Activated CD4-positive, alpha-beta T cell treated with anti-CD3 and anti-CD28 coated beads for 36 hours (primary cell): Measurements from ENCODE around the gene RASGRF1. TPM values are rescaled to one million over a fixed set of nuclear protein-coding genes. Genes with fewer than 3 reads are reported as not detected.

Experiments
- ATAC-seq: fragments of 200-7000 bp; cut with Tn5 transposase; one replicate; pipeline ENCODE4 v1.10.0; 2021; ENCODE audit warnings: mild to moderate bottlenecking, moderate library complexity
- CTCF ChIA-PET: fragments of 350-600 bp; sonication (Branson Sonifier 250); formaldehyde crosslinking; loops from one replicate; lab custom pipeline; 2021; ENCODE audit warnings: antibody characterized with exemption; lab: Charles Lee
- POLR2A ChIA-PET: fragments of 350-600 bp; sonication (Branson Sonifier 250); formaldehyde crosslinking; loops from one replicate; lab custom pipeline; 2021; ENCODE audit warnings: antibody characterized with exemption, inconsistent platforms; lab: Charles Lee
- DNase-seq: peaks from one replicate; pipeline ENCODE4 v3.0.0-alpha.2; 2020
- H3K27ac Mint-ChIP-seq: one replicate; pipeline ENCODE4 v1.8.0; 2021; ENCODE audit warnings: mixed read lengths
- H3K27me3 Mint-ChIP-seq: one replicate; pipeline ENCODE4 v1.8.0; 2021; ENCODE audit warnings: mixed read lengths
- H3K36me3 Mint-ChIP-seq: one replicate; pipeline ENCODE4 v1.8.0; 2021; ENCODE audit warnings: low read depth, mixed read lengths
- H3K4me1 Mint-ChIP-seq: one replicate; pipeline ENCODE4 v1.8.0; 2021; ENCODE audit warnings: mixed read lengths
- H3K4me3 Mint-ChIP-seq: one replicate; pipeline ENCODE4 v1.8.0; 2021; ENCODE audit warnings: mild to moderate bottlenecking, moderate library complexity, mixed read lengths
- H3K9me3 Mint-ChIP-seq: one replicate; pipeline ENCODE4 v1.8.0; 2021; ENCODE audit warnings: low read depth, mixed read lengths
- intact Hi-C, 2 experiments: fragments of 100-400 bp; cut with DNase I in 1 of 2; cut with micrococcal nuclease in 1 of 2; formaldehyde crosslinking; loops; one replicate each; pipeline versions ENCODE4 v1.14.2 to v1.15.1; 2022 to 2024; cut with DNase I, micrococcal nuclease
- total RNA-seq, 2 experiments: library from RNA; stranded (reverse); gene quantifications; one replicate each; pipeline ENCODE4 v1.2.3, GENCODE V29; 2021

Gene RASGRF1
- total RNA-seq, 2 experiments from 2014 or later, result not detected

- no peaks in the 10 kb centered on the region for H3K36me3 Mint-ChIP-seq
- peak; percentile 44 for ATAC-seq
- H3K9me3 Mint-ChIP-seq, result no peaks in the 10 kb centered on the region
- CTCF ChIA-PET, result interaction anchor here (0.5 to 2.2 kb wide), 4 partner anchors 38 to 168 kb away, joined by 3 to 9 read pairs (median 3); no protein-coding TSS in a partner anchor
- no peak overlapping the region for H3K4me3 Mint-ChIP-seq
- peaks cover 5% of the 10 kb centered on the region for H3K27me3 Mint-ChIP-seq
- H3K27ac Mint-ChIP-seq, result no peak overlapping the region
- H3K4me1 Mint-ChIP-seq, result no peaks in the 10 kb centered on the region
- no peak for DNase-seq
- intact Hi-C loops, result no loop called here
- POLR2A ChIA-PET, result no interaction called here
Observed at GRCh38 chr15:79065706-79066376, 24.7 kb downstream of the RASGRF1 start.

GRCh38 chr15:79065361-79065705, 25.2 kb downstream of the RASGRF1 start:
- Mint-ChIP-seq H3K9me3 (no peaks in the 10 kb centered on the region), H3K4me1 (no peaks in the 10 kb centered on the region), H3K27ac (no peak overlapping the region), H3K4me3 (no peak overlapping the region), H3K36me3 (no peaks in the 10 kb centered on the region), H3K27me3 (peaks cover 5% of the 10 kb centered on the region)
- DNase-seq (no peak), ATAC-seq (no peak)
- CTCF ChIA-PET, result interaction anchor here (0.5 to 2.2 kb wide), 4 partner anchors 37 to 1400 kb away, joined by 3 to 9 read pairs (median 4); no protein-coding TSS in a partner anchor
- intact Hi-C loops, result no loop called here
- POLR2A ChIA-PET, result no interaction called here

- H3K9me3 Mint-ChIP-seq, result no peaks in the 10 kb centered on the region
- ATAC-seq (no peak), DNase-seq (no peak)
- H3K27ac Mint-ChIP-seq, result no peak overlapping the region
- POLR2A ChIA-PET, result no interaction called here
- peaks cover 6% of the 10 kb centered on the region for H3K27me3 Mint-ChIP-seq
- intact Hi-C loops, result no loop called here
- H3K4me3 Mint-ChIP-seq, result no peak overlapping the region
- CTCF ChIA-PET, result no interaction called here
- H3K36me3 Mint-ChIP-seq, result no peaks in the 10 kb centered on the region
- no peaks in the 10 kb centered on the region for H3K4me1 Mint-ChIP-seq
Observed at GRCh38 chr15:79064496-79064895, 26.1 kb downstream of the RASGRF1 start.

DNA sequence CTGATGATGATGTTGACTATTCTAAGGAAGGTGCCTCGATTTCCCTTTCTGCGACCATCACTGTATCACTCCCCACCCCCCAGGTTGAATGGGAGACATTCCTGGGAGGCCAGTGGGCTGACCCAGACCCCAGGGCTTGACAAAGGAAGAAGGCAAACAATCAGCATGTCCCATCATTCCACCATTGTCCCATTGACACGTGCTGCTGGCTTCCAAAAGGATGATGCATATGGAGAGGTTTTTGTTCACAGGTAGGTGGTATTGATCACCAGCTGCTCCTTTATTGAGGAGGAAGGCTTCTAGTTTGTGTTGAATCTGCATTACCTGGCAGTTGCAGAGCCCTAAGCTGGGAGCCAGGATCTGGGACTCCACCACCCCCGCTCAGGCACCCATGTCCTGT, 30.4 kb downstream of the RASGRF1 start:
- H3K27me3 Mint-ChIP-seq, result peaks cover 6% of the 10 kb centered on the region
- POLR2A ChIA-PET, result interaction anchor here (0.6 kb wide), 1 partner anchor 347 kb away, joined by 3 read pairs; no protein-coding TSS in a partner anchor
- ATAC-seq (no peak), DNase-seq (no peak)
- H3K4me1 Mint-ChIP-seq, result no peaks in the 10 kb centered on the region
- H3K4me3 Mint-ChIP-seq, result no peak overlapping the region
- CTCF ChIA-PET, result interaction anchor here (0.8 kb wide), 1 partner anchor 124 kb away, joined by 3 read pairs; no protein-coding TSS in a partner anchor
- H3K9me3 Mint-ChIP-seq, result no peaks in the 10 kb centered on the region
- intact Hi-C loops, result no loop called here
- H3K36me3 Mint-ChIP-seq, result no peaks in the 10 kb centered on the region
- no peak overlapping the region for H3K27ac Mint-ChIP-seq

DNA sequence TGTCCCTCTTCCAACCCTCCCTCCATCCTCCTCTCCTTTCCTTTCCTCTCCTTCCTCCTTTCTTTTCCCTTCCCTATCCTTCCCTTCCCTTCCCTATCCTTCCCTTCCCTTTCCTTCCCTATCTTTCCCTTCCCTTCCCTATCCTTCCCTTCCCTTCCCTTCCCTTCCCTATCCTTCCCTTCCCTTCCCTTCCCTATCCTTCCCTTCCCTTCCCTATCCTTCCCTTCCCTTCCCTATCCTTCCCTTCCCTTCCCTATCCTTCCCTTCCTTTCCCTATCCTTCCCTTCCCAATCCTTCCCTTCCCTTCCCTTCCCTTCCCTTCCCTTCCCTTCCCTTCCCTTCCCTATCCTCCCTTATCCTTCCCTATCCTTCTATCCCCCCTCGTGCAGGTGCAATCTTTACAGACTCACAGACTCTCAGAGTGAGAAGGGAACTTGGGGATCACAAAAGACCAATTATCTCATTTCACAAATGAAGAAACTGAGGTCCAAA, 31.5 kb downstream of the RASGRF1 start:
- no peak overlapping the region for H3K4me3 Mint-ChIP-seq
- no peak overlapping the region for H3K27ac Mint-ChIP-seq
- H3K36me3 Mint-ChIP-seq, result no peaks in the 10 kb centered on the region
- intact Hi-C loops, result no loop called here
- no peaks in the 10 kb centered on the region for H3K9me3 Mint-ChIP-seq
- peaks cover 4% of the 10 kb centered on the region for H3K27me3 Mint-ChIP-seq
- POLR2A ChIA-PET, result no interaction called here
- ATAC-seq (no peak), DNase-seq (no peak)
- CTCF ChIA-PET, result no interaction called here
- H3K4me1 Mint-ChIP-seq, result no peaks in the 10 kb centered on the region

GRCh38 chr15:79058260-79058850, 32.2 kb downstream of the RASGRF1 start:
- no peaks in the 10 kb centered on the region for H3K4me1 Mint-ChIP-seq
- H3K36me3 Mint-ChIP-seq, result no peaks in the 10 kb centered on the region
- ChIA-PET POLR2A (no interaction called here), CTCF (no interaction called here)
- intact Hi-C loops, result loop anchor here in 1 of 2 experiments (1.0 kb wide), 1 partner anchor 22 kb away; no protein-coding TSS in a partner anchor
- H3K9me3 Mint-ChIP-seq, result no peaks in the 10 kb centered on the region
- H3K27ac Mint-ChIP-seq, result no peak overlapping the region
- DNase-seq (no peak), ATAC-seq (no peak)
- no peak overlapping the region for H3K4me3 Mint-ChIP-seq
- H3K27me3 Mint-ChIP-seq, result peaks cover 4% of the 10 kb centered on the region

DNA sequence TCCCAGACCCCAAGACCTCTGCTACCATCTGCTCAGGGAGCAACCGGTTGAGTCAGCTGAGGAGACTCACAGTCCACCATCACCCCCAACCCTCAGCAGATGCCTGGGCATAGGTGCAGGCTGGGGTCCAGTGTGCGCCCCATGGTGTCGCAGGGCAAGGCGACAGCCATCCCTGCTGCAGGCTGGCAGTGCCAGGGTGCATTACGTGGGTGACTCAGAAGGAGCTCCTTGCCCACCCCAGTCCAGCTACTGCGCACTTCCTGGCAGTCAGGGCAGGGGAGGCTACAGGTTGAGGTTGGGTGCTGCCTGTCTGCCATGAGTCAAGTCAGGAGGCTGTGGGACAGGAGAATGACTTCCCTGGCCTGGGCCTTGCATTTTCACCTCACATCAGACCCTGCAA, 33.5 kb downstream of the RASGRF1 start:
- Mint-ChIP-seq H3K4me1 (no peaks in the 10 kb centered on the region), H3K27ac (no peak overlapping the region), H3K27me3 (peaks cover 2% of the 10 kb centered on the region), H3K36me3 (no peaks in the 10 kb centered on the region), H3K4me3 (no peak overlapping the region), H3K9me3 (no peaks in the 10 kb centered on the region)
- no peak for DNase-seq
- CTCF ChIA-PET, result interaction anchor here (0.5 to 1.5 kb wide), 3 partner anchors 9 to 36 kb away, joined by 3 to 5 read pairs (median 4); no protein-coding TSS in a partner anchor
- POLR2A ChIA-PET, result no interaction called here
- ATAC-seq, result no peak
- intact Hi-C loops, result no loop called here

DNA sequence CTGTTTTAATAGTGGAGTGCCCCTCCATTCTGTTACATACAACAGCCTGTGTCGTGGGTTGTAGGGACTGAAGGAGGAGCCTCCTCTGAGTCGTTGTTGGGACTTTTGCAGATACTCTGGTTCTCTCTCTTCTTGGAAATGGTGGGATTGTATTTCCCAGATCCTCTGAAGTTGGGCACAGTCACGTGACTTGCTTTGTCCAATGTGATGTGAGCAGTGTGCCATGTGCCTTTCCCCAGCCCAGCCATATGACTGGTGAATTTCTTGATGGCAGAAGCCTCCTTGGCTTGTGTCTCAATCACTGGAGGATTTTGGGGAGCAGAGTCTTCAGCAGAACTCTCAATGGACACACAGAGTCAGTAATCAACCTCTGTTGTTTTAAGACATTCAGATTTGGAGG, 36.2 kb downstream of the RASGRF1 start:
- intact Hi-C loops, result no loop called here
- CTCF ChIA-PET, result no interaction called here
- H3K9me3 Mint-ChIP-seq, result no peaks in the 10 kb centered on the region
- no peaks in the 10 kb centered on the region for H3K27me3 Mint-ChIP-seq
- no peaks in the 10 kb centered on the region for H3K4me1 Mint-ChIP-seq
- DNase-seq, result no peak
- H3K4me3 Mint-ChIP-seq, result no peak overlapping the region
- POLR2A ChIA-PET, result interaction anchor here (0.6 kb wide), 1 partner anchor 153 kb away, joined by 3 read pairs; no protein-coding TSS in a partner anchor
- no peak for ATAC-seq
- H3K36me3 Mint-ChIP-seq, result no peaks in the 10 kb centered on the region
- no peak overlapping the region for H3K27ac Mint-ChIP-seq

DNA sequence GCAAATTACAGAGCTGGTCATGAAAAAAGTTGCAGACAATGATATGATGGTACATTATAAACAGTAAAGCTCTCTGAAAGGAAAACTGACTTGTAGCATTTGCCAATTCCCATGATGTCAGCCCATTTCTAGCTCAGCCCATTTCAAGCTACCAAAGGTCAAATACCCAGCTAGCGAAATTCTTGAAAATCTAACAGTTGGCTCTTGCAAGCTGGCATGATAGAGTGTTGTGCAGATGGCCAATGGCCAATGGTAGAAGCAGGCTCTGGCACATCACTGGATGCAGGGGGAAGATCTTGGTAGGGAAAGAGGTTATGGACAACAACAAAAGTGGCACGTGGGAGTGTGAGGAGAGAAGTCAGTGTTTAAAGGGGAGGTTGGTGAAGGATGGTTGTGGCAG, 36.7 kb downstream of the RASGRF1 start:
- DNase-seq (no peak), ATAC-seq (no peak)
- Mint-ChIP-seq H3K9me3 (no peaks in the 10 kb centered on the region), H3K27ac (no peak overlapping the region), H3K4me1 (no peaks in the 10 kb centered on the region), H3K27me3 (no peaks in the 10 kb centered on the region), H3K36me3 (no peaks in the 10 kb centered on the region), H3K4me3 (no peak overlapping the region)
- intact Hi-C loops, result no loop called here
- POLR2A ChIA-PET, result interaction anchor here (0.6 kb wide), 1 partner anchor 153 kb away, joined by 3 read pairs; no protein-coding TSS in a partner anchor
- CTCF ChIA-PET, result no interaction called here

DNA sequence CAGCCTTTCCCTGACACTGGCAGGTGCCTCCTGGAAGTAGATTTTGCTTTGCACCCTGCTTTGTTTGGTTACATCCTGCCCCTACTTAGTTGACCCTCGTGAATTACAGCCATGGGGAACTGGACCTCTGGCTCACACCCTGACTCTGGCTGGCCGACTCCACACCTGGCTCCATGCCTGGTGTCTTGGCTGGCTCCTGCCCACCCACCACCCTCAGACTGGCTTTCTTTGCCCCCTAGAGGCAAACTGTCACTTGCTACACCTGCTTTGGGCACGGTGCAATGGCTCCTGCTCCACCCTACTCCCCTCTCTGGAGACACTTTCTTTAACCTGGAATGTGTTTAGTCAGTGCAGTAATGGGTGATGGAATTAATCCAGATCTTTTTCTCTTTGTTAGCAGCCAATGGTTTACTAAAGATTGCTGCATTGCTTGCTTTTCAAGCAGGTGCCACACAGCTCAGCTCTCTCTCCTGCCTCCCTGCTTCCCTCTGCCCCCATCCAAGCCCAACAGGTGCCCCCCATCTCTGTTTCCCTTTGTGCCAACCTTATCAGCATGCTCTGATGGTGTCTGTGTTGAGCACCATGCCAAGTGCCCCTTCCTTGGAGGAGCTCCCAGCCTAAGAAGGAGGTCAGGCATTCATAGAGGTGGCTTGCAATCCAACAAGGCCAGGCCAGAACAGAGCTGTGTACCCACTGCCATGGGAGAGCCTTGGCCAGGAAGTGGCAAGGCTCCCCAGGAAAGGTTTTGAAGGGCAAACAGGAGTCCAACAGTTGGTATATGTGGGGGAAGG, 38.4 kb downstream of the RASGRF1 start:
- Mint-ChIP-seq H3K27ac (no peak overlapping the region), H3K4me1 (no peaks in the 10 kb centered on the region), H3K9me3 (no peaks in the 10 kb centered on the region), H3K36me3 (no peaks in the 10 kb centered on the region), H3K4me3 (no peak overlapping the region), H3K27me3 (no peaks in the 10 kb centered on the region)
- POLR2A ChIA-PET, result no interaction called here
- ATAC-seq, result no peak
- no peak for DNase-seq
- intact Hi-C loops, result no loop called here
- CTCF ChIA-PET, result no interaction called here

DNA sequence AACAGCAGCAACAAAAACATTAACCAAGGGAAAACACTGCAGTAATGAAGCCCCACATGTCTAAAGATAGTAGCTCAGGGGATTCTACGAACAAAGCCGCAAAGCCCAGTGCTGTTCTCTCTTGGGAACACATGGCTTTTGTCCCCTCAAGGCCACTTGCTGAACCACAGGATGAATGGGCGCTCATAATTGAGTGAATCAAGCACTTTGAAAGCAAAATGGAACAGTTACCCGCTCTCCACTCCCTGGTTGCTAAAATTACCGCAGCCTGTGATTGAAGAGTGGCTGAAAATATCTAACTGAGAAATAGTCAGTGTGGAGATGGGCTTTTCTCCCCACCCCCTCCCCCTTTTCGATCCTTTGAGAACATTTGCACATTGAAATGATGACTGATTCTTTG, 39.6 kb downstream of the RASGRF1 start:
- POLR2A ChIA-PET, result no interaction called here
- CTCF ChIA-PET, result no interaction called here

More for the DNA sequence above, 39.6 kb downstream of the RASGRF1 start:
- ATAC-seq (no peak), DNase-seq (no peak)
- H3K9me3 Mint-ChIP-seq, result no peaks in the 10 kb centered on the region
- H3K36me3 Mint-ChIP-seq, result no peaks in the 10 kb centered on the region
- H3K27me3 Mint-ChIP-seq, result no peaks in the 10 kb centered on the region
- intact Hi-C loops, result no loop called here
- no peak overlapping the region for H3K4me3 Mint-ChIP-seq
- no peaks in the 10 kb centered on the region for H3K4me1 Mint-ChIP-seq
- H3K27ac Mint-ChIP-seq, result no peak overlapping the region
